ENCODE measurements around the gene RTN4R. TPM values are rescaled to one million over a fixed set of nuclear protein-coding genes. Genes with fewer than 3 reads are reported as not detected.
"Not testable (repeated sequence)": the region's sequence is repeated elsewhere in the genome, so short reads cannot be mapped to it uniquely, and the experiment has no call there.

RTN4R gene
- 9.8 TPM for total RNA-seq
- long read RNA-seq, transcript RTN4R-201 (2 exons, 2,157 nt) = major isoform, 18 of 27 reads
- long read RNA-seq, transcript RTN4R-205 (2 exons, 672 nt) = minor isoform, 6 of 27 reads
- long read RNA-seq, partial matches to known transcripts = 0 of 27 reads
- long read RNA-seq, other reads (novel, unspliced or antisense) = 2 of 27 reads

DNA sequence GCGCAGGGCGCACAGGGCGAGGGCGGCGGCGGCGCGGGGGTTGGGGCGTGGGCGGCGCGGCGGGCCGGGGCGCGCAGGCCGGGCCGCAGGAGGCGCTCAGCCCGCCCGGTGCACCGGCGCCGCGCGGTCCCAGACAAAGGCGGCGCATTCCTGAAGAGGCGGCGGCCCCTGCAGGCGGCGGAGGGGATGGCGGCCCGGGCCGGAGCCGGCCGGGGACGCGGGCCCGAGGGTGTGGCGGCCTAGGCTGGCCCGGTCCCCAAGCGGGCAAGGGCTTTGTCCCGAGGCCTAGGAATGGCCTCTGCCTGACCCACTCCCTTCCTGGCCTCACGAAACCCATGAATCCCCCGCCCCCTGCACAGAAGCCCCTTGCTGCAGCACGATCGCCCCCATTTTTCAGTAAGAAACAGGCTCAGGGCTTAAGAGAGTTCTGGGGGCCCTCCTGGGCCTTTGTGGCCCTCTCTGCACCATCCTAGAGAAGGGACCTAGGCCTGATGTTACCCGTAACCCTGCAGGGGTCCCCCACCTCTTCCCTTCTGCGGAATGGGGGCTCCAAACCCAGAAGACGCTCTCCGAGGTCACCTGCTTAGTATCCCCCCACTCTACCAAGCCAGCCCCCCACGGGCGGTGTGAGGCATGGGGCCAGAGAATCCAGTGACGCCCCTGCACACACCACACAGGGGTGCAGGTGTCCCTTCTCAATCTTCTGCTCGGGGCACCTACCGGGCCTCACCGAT is at the start of gene RTN4R:
Gene RTN4R (minus strand): TSS at position 40 of the 734 bp plus-strand sequence. CDS start 226 bp downstream, outside the sequence.
- ATAC-seq = peak; percentile 83
- peaks cover 5% of the 10 kb centered on the region for H3K4me1 ChIP-seq
- TF ChIP-seq, protein P1, sequence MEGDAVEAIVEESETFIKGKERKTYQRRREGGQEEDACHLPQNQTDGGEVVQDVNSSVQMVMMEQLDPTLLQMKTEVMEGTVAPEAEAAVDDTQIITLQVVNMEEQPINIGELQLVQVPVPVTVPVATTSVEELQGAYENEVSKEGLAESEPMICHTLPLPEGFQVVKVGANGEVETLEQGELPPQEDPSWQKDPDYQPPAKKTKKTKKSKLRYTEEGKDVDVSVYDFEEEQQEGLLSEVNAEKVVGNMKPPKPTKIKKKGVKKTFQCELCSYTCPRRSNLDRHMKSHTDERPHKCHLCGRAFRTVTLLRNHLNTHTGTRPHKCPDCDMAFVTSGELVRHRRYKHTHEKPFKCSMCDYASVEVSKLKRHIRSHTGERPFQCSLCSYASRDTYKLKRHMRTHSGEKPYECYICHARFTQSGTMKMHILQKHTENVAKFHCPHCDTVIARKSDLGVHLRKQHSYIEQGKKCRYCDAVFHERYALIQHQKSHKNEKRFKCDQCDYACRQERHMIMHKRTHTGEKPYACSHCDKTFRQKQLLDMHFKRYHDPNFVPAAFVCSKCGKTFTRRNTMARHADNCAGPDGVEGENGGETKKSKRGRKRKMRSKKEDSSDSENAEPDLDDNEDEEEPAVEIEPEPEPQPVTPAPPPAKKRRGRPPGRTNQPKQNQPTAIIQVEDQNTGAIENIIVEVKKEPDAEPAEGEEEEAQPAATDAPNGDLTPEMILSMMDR (IDR thresholded peaks at IDR 0.05) = peak; percentile 60
- H3K36me3 ChIP-seq = no peaks in the 10 kb centered on the region
- peak within 1 kb of the TSS; percentile 56 for H3K4me3 ChIP-seq
- DNase-seq = peak; percentile 85
- intact Hi-C loops (cut with DNase I) = no loop called here
- no peak within 1 kb of the TSS for H3K27ac ChIP-seq
- no peaks in the 10 kb centered on the region for H3K9me3 ChIP-seq
- H3K27me3 ChIP-seq = no peaks in the 10 kb centered on the region

DNA sequence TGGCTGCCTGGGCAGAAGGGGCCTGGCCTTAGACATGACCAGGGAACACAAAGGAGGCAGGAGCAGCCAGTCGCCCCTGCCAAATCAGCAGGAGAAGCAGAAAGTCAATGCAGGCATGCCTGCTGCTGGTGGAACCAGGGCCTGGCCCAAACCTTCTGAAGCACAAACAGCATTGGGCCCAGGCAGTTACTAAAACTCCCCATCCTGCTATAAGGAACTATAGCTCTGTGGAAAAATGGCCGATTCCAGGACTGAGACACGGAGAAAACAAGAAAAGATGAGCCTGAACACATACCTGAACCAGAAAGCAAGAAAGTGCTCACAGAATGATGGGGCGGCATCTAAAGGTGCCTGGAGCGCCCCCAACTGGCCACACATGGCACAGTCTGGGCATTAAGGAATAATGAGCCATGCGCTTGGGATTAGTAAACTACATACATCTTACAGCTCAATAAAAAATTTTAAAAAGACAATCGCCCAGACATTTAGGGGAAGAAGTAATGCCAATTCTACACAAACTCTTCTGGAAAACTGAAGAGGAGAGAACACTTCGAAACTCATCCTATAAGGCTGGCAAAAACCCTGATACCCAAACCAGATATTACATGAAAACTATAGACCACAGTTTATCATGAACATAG is 49.4 kb upstream of the RTN4R start:
- intact Hi-C loops (cut with DNase I) = not testable (repeated sequence)

DNA sequence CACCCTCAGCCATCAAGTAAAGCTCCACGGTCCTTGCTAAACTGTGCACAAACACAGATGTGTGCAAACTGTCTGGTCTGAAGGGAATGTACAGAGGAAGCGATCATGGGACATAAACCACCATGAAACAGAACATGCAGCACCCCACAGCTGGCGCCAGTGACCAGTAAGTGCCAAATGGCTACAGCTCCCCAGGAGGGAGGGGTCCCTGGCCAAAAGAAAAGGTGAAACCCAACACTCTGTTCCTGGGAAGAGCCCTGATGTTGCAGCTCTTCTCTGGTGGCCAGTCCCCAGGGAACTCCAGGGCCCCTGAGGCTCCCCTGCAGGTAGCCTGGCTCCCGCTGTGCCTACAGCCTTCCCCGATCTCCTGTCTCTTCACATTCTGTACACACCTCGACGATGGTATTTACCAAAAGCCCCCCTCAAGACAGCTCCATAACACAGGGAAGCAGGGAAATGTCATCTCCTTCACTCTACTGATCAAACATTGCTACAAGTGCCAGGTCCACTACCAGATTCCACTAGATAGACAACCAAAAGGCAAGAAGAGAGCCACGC is 48.8 kb upstream of the RTN4R start:
- ATAC-seq (no peak), DNase-seq (no peak)
- Histone ChIP-seq H3K4me1 (peaks cover 21% of the 10 kb centered on the region), H3K4me3 (no peak overlapping the region), H3K36me3 (no peaks in the 10 kb centered on the region), H3K27ac (no peak overlapping the region), H3K27me3 (no peaks in the 10 kb centered on the region), H3K9me3 (no peaks in the 10 kb centered on the region)
- intact Hi-C loops (cut with DNase I) = no loop called here
- TF ChIP-seq, protein P1 (IDR thresholded peaks at IDR 0.05) = no peak

More for the DNA sequence above, 49.4 kb upstream of the RTN4R start:
- H3K4me3 ChIP-seq, H3K36me3 ChIP-seq, ATAC-seq, H3K9me3 ChIP-seq, H3K27ac ChIP-seq, H3K27me3 ChIP-seq: not testable (repeated sequence)
- H3K4me1 ChIP-seq = peaks cover 21% of the 10 kb centered on the region
- peak; percentile 57 for DNase-seq
- TF ChIP-seq, protein P1 (IDR thresholded peaks at IDR 0.05) = peak; percentile 52

DNA sequence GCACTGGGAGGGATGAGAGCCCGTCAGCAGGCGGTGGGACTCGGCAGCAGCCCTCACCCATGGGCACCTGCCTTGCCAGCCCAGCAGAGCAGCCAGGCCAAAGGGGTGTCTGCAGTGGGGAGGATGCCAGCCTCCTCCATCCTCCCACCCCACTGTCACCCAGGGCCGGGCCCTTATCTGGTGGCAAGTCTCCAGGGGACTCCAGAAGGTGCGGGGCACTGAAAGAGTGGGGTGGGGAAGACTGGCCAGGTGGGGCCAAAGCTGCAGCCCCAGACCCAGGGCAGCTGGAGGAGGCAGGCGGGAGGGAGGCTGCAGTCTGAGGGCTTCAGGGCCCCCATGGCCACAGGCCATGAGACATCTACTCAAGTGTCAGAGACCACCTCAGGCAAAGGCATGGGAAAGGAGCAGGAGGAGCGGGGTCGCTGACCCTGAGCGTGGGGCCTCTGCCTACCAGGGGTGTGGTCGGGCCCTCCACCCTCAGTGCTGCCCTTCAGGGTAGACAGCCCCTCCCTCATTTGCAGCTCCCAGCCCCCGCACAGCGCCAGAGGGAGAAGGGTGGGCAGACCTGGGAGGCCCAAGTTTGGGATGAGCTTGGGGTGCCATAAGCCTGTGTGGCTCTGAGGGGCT is 48.2 kb upstream of the RTN4R start:
- intact Hi-C loops (cut with DNase I) = no loop called here
- no peak for ATAC-seq

More for the DNA sequence above, 48.2 kb upstream of the RTN4R start:
- Histone ChIP-seq H3K36me3 (no peaks in the 10 kb centered on the region), H3K27me3 (no peaks in the 10 kb centered on the region), H3K9me3 (no peaks in the 10 kb centered on the region), H3K4me1 (peaks cover 19% of the 10 kb centered on the region), H3K27ac (no peak overlapping the region), H3K4me3 (no peak overlapping the region)
- TF ChIP-seq, protein P1 (IDR thresholded peaks at IDR 0.05) = no peak
- DNase-seq = peak; percentile 60

Data from upper lobe of right lung (tissue), 1 donor.